Measurements from ENCODE around the gene DVL1. TPM values are rescaled to one million over a fixed set of nuclear protein-coding genes. Genes with fewer than 3 reads are reported as not detected.
A peak's percentile ranks its signal among the peaks of the same experiment; 100 is the strongest.

DVL1 gene
- total and polyA plus RNA-seq, 2 of the 13 experiments (the other 11 are each of a cell fraction or from before 2014, with no cell fraction given), result 30.8 to 60.4 TPM

- TF ChIP-seq GLI4 (CRISPR knock-in tag; IDR thresholded peaks at IDR 0.05; ENCODE audit: borderline replicate concordance), result no peak
- TF ChIP-seq ZNF597 (CRISPR knock-in tag; IDR thresholded peaks at IDR 0.05), result no peak
- peak; percentile 23 for TF ChIP-seq ZNF781 (CRISPR knock-in tag; IDR thresholded peaks at IDR 0.05; ENCODE audit: borderline replicate concordance, not compliant biosample characterization)
- no peak for TF ChIP-seq CBX2 (IDR thresholded peaks at IDR 0.05; ENCODE audit: low read depth, low read length)
- no peak for TF ChIP-seq CBX2 (CRISPR knock-in tag; IDR thresholded peaks at IDR 0.05; ENCODE audit: low read depth)
- no peak for TF ChIP-seq ZNF713 (CRISPR knock-in tag; IDR thresholded peaks at IDR 0.05)
- no peak for TF ChIP-seq TEAD3 (CRISPR knock-in tag; optimal IDR thresholded peaks at IDR 0.05; ENCODE audit: borderline replicate concordance)
- TF ChIP-seq, protein P1, sequence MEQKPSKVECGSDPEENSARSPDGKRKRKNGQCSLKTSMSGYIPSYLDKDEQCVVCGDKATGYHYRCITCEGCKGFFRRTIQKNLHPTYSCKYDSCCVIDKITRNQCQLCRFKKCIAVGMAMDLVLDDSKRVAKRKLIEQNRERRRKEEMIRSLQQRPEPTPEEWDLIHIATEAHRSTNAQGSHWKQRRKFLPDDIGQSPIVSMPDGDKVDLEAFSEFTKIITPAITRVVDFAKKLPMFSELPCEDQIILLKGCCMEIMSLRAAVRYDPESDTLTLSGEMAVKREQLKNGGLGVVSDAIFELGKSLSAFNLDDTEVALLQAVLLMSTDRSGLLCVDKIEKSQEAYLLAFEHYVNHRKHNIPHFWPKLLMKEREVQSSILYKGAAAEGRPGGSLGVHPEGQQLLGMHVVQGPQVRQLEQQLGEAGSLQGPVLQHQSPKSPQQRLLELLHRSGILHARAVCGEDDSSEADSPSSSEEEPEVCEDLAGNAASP (CRISPR knock-in tag; IDR thresholded peaks at IDR 0.05; ENCODE audit: borderline replicate concordance), result no peak
- no peak for TF ChIP-seq REST (IDR thresholded peaks at IDR 0.05; ENCODE audit: borderline replicate concordance in 1 of 2, low read depth in 1 of 2, low read length in 2 of 2)
- TF ChIP-seq ZNF33A (CRISPR knock-in tag; IDR thresholded peaks at IDR 0.05; ENCODE audit: borderline replicate concordance), result no peak
- TF ChIP-seq RBFOX2 (IDR thresholded peaks at IDR 0.05; ENCODE audit: low read depth, low read length), result no peak
- TF ChIP-seq ZNF414 (CRISPR knock-in tag; IDR thresholded peaks at IDR 0.05), result no peak
- TF ChIP-seq, protein P2, sequence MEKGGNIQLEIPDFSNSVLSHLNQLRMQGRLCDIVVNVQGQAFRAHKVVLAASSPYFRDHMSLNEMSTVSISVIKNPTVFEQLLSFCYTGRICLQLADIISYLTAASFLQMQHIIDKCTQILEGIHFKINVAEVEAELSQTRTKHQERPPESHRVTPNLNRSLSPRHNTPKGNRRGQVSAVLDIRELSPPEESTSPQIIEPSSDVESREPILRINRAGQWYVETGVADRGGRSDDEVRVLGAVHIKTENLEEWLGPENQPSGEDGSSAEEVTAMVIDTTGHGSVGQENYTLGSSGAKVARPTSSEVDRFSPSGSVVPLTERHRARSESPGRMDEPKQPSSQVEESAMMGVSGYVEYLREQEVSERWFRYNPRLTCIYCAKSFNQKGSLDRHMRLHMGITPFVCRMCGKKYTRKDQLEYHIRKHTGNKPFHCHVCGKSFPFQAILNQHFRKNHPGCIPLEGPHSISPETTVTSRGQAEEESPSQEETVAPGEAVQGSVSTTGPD (CRISPR knock-in tag; IDR thresholded peaks at IDR 0.05), result no peak
- no peak for TF ChIP-seq ZNF567 (CRISPR knock-in tag; IDR thresholded peaks at IDR 0.05; ENCODE audit: borderline replicate concordance)
- no peak for TF ChIP-seq PCBP2 (optimal IDR thresholded peaks at IDR 0.05; ENCODE audit: low read depth, low read length, poor library complexity, severe bottlenecking)
- TF ChIP-seq ZMYM3 (CRISPR knock-in tag; IDR thresholded peaks at IDR 0.05), result 0 out of 2 replicates have a peak, but pooled peaks have one; percentile 10
- no peak for TF ChIP-seq MXD1 (CRISPR knock-in tag; IDR thresholded peaks at IDR 0.05)
- no peak for TF ChIP-seq MAF1 (CRISPR knock-in tag; IDR thresholded peaks at IDR 0.05; ENCODE audit: borderline replicate concordance)
- no peak for TF ChIP-seq ZFYVE20 (CRISPR knock-in tag; IDR thresholded peaks at IDR 0.05; ENCODE audit: borderline replicate concordance, low read depth)
- TF ChIP-seq ZNF562 (CRISPR knock-in tag; IDR thresholded peaks at IDR 0.05; ENCODE audit: borderline replicate concordance), result no peak
These were observed 12.8 kb upstream of the DVL1 start (continued) for GRCh38 chr1:1361982-1362423.

Data from HepG2 (cell line).